GM19193 (cell line): Measurements from ENCODE around the gene SLC48A1.

Experiments used
- POLR2A ChIP-seq: IDR thresholded peaks from 4 replicates; pipeline ENCODE4 v1.6.1; 2011; ENCODE audit not compliant: insufficient read depth, insufficient read length; ENCODE audit errors: extremely low read depth

The SLC48A1 gene

GRCh38 chr12:47776471-47777143, 3.6 kb downstream of the SLC48A1 start:
- TF ChIP-seq POLR2A: no peak

GRCh38 chr12:47777151-47777550, 4.1 kb downstream of the SLC48A1 start:
- no peak for TF ChIP-seq POLR2A

- TF ChIP-seq POLR2A: no peak
These were observed 4.9 kb downstream of the SLC48A1 start for GRCh38 chr12:47777741-47778558.

- no peak for TF ChIP-seq POLR2A
These were observed 5.8 kb downstream of the SLC48A1 start for GRCh38 chr12:47778881-47779280.

GRCh38 chr12:47779301-47779942, 6.4 kb downstream of the SLC48A1 start:
- no peak for TF ChIP-seq POLR2A

GRCh38 chr12:47779943-47780504, 7.0 kb downstream of the SLC48A1 start:
- TF ChIP-seq POLR2A: no peak

- TF ChIP-seq POLR2A: no peak
These were observed 8.7 kb downstream of the SLC48A1 start for GRCh38 chr12:47781479-47782371.

GRCh38 chr12:47782372-47782770, 9.3 kb downstream of the SLC48A1 start:
- TF ChIP-seq POLR2A: no peak

GRCh38 chr12:47783024-47783755, 10.2 kb downstream of the SLC48A1 start:
- TF ChIP-seq POLR2A: no peak

GRCh38 chr12:47783821-47784819, 11.1 kb downstream of the SLC48A1 start:
- TF ChIP-seq POLR2A: no peak

- no peak for TF ChIP-seq POLR2A
These were observed 12.2 kb downstream of the SLC48A1 start for GRCh38 chr12:47785036-47785886.
